Karpas-422 (cell line): ENCODE measurements around the gene BTBD18. TPM values are rescaled to one million over a fixed set of nuclear protein-coding genes. Genes with fewer than 3 reads are reported as not detected.

Experiments
- DNase-seq: peaks from one replicate; pipeline ENCODE4 v3.0.0-alpha.2; 2015
- H2AFZ ChIP-seq: fragments of 200-600 bp; sonication (generic); 2 replicates; pipeline ENCODE4 v1.6.1; 2014; ENCODE audit warnings: antibody characterized with exemption, low read length, mixed read lengths
- H3K27ac ChIP-seq: fragments of 200-600 bp; sonication (generic); 2 replicates; pipeline ENCODE4 v1.5.1; 2014; ENCODE audit warnings: mild to moderate bottlenecking, low read length, moderate library complexity
- H3K27me3 ChIP-seq: fragments of 200-600 bp; sonication (generic); 2 replicates; pipeline ENCODE4 v1.6.1; 2014; ENCODE audit warnings: low read length, mixed read lengths
- H3K36me3 ChIP-seq: fragments of 200-600 bp; sonication (generic); 2 replicates; pipeline ENCODE4 v1.6.1; 2014; ENCODE audit warnings: low read length, mixed read lengths; ENCODE audit not compliant: insufficient read depth
- H3K4me1 ChIP-seq: fragments of 200-600 bp; sonication (generic); 2 replicates; pipeline ENCODE4 v1.6.1; 2014; ENCODE audit warnings: mild to moderate bottlenecking, low read length, mixed read lengths
- H3K4me2 ChIP-seq: fragments of 200-600 bp; sonication (generic); 2 replicates; pipeline ENCODE4 v1.6.1; 2014; ENCODE audit warnings: low read length, low read depth, mild to moderate bottlenecking; ENCODE audit not compliant: poor library complexity, severe bottlenecking
- H3K4me3 ChIP-seq: fragments of 200-600 bp; sonication (generic); 2 replicates; pipeline ENCODE4 v1.5.1; 2014; ENCODE audit warnings: mild to moderate bottlenecking, antibody characterized with exemption, low read length, mixed read lengths
- H3K79me2 ChIP-seq: fragments of 200-600 bp; sonication (generic); 2 replicates; pipeline ENCODE4 v1.6.1; 2014; ENCODE audit warnings: mild to moderate bottlenecking, low read length, mixed read lengths
- H3K9ac ChIP-seq: fragments of 200-600 bp; sonication (generic); 2 replicates; pipeline ENCODE4 v1.6.0; 2014; ENCODE audit warnings: low read length
- H3K9me2 ChIP-seq: fragments of 200-600 bp; sonication (generic), shearing (Covaris generic); replicated peaks from 2 replicates; pipeline ENCODE4 v1.6.0; 2014; ENCODE audit warnings: mild to moderate bottlenecking, low read length, moderate library complexity; ENCODE audit not compliant: insufficient read depth
- H3K9me3 ChIP-seq: fragments of 300-700, 200-600 bp; sonication (generic); 2 replicates; pipeline ENCODE4 v1.6.1; 2014; ENCODE audit warnings: low read length, mixed read lengths
- H4K20me1 ChIP-seq: fragments of 200-600 bp; sonication (generic); 2 replicates; pipeline ENCODE4 v1.6.1; 2014; ENCODE audit warnings: mild to moderate bottlenecking, antibody characterized with exemption, low read length, low read depth; ENCODE audit not compliant: insufficient read depth
- total RNA-seq: library from RNA; depleted of rRNA; stranded (reverse); fragments of >200 nt; shearing (Covaris generic); gene quantifications from 2 replicates; pipeline ENCODE4 v1.2.3, GENCODE V29; 2014; ENCODE audit warnings: low replicate concordance

Gene BTBD18
- total RNA-seq, 1 experiment from 2014 or later, result not detected

DNA sequence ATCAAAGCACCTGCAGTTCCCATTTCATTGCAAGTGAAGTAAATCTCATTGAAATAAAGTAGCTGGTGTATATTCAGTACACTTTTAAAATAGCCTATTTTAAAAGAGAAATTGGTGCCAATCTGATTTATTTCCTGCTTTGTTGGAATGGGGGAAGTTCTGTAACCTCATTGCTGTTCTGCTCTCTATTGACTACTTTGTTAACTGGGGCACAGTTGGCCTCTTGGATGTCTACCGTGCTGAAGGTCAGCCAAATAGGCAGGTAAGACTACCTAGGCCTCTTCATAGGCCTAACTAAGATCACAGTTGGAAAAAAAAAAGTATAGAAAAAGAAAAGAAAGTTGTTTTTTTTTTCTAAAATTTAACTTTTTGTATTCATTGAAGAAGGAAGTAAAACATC, 19.2 kb upstream of the BTBD18 start:
- H3K36me3 ChIP-seq, result no peaks in the 10 kb centered on the region
- H3K4me1 ChIP-seq, result no peaks in the 10 kb centered on the region
- no peak overlapping the region for H3K9ac ChIP-seq
- H3K79me2 ChIP-seq, result no peaks in the 10 kb centered on the region
- DNase-seq, result no peak
- H3K4me3 ChIP-seq, result no peak overlapping the region
- H3K27me3 ChIP-seq, result no peaks in the 10 kb centered on the region
- no peaks in the 10 kb centered on the region for H3K9me2 ChIP-seq
- no peaks in the 10 kb centered on the region for H4K20me1 ChIP-seq
- no peak overlapping the region for H3K4me2 ChIP-seq
- H3K27ac ChIP-seq, result no peak overlapping the region
- no peak overlapping the region for H2AFZ ChIP-seq
- H3K9me3 ChIP-seq, result no peaks in the 10 kb centered on the region

DNA sequence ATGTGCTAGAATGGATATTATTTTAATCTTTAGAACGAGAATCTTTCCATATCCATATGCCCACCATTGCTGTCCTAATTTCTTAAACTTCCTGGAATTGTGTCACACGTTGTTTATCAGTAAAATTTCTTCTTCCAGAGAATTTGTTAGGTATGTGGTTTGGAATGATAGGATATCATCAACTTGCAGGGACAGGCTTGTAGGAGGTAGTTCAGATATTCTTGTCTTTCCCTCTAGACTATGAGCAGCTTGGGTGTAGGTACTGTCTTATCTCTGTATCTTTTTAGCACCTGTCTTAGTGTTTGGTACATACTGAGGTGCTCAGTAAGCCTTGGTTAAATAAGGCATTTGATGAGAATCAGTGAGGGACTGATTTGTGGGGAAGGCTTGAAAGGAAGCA, 13.4 kb upstream of the BTBD18 start:
- Histone ChIP-seq H3K36me3 (no peaks in the 10 kb centered on the region), H4K20me1 (no peaks in the 10 kb centered on the region), H3K9me2 (no peaks in the 10 kb centered on the region), H2AFZ (no peak overlapping the region), H3K4me1 (no peaks in the 10 kb centered on the region), H3K4me3 (no peak overlapping the region), H3K9me3 (no peaks in the 10 kb centered on the region), H3K79me2 (no peaks in the 10 kb centered on the region), H3K27ac (no peak overlapping the region), H3K9ac (no peak overlapping the region), H3K27me3 (no peaks in the 10 kb centered on the region), H3K4me2 (no peak overlapping the region)
- no peak for DNase-seq

DNA sequence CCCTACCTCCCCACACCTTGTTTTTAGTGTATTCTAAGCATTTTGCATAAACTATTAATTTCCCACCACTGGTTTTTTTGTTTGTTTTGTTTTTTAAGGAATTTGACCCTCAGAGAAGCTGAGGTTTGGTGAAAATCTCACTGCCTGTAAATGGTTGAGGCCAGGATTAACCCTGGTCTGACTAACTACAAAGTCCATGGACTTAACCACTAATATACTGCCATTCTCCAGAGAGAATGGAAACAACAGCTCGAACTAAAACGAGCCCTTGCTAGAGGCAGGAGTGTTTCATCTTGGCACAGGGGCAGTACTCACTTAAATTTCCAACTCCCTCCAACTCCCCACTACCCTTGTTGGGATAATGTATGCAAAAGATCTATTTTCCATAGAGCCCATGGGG, 12.9 kb upstream of the BTBD18 start:
- Histone ChIP-seq H3K79me2 (no peaks in the 10 kb centered on the region), H3K4me1 (no peaks in the 10 kb centered on the region), H3K27ac (no peak overlapping the region), H4K20me1 (no peaks in the 10 kb centered on the region), H2AFZ (no peak overlapping the region), H3K4me3 (no peak overlapping the region), H3K9me3 (no peaks in the 10 kb centered on the region), H3K36me3 (no peaks in the 10 kb centered on the region), H3K27me3 (no peaks in the 10 kb centered on the region), H3K9me2 (no peaks in the 10 kb centered on the region), H3K4me2 (no peak overlapping the region), H3K9ac (no peak overlapping the region)
- no peak for DNase-seq

DNA sequence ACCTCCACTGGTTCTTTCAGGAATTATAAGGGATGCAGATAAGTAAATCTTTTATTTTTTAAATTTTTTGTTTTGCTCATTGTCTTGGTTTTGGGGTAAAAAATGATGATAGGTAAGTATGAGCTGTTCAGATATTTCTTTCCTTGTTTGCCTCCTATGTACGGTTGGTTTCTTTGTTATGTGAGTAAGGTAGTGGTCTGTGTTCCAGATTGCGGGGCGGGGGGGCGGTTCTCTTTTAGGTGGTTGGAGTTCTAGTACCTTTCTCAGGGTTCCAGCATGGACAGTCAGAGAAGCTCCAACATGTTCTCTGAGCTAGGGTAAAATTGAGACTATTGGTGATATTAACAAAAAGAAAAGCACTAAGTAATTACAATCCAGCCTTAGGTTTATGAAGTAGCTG, 12.4 kb upstream of the BTBD18 start:
- no peak overlapping the region for H3K27ac ChIP-seq
- H3K27me3 ChIP-seq, result no peaks in the 10 kb centered on the region
- no peaks in the 10 kb centered on the region for H3K36me3 ChIP-seq
- no peak overlapping the region for H3K4me3 ChIP-seq
- no peaks in the 10 kb centered on the region for H3K9me3 ChIP-seq
- DNase-seq, result no peak
- H3K9me2 ChIP-seq, result no peaks in the 10 kb centered on the region
- no peak overlapping the region for H3K9ac ChIP-seq
- no peaks in the 10 kb centered on the region for H4K20me1 ChIP-seq
- H2AFZ ChIP-seq, result no peak overlapping the region
- no peak overlapping the region for H3K4me2 ChIP-seq
- no peaks in the 10 kb centered on the region for H3K4me1 ChIP-seq
- no peaks in the 10 kb centered on the region for H3K79me2 ChIP-seq

DNA sequence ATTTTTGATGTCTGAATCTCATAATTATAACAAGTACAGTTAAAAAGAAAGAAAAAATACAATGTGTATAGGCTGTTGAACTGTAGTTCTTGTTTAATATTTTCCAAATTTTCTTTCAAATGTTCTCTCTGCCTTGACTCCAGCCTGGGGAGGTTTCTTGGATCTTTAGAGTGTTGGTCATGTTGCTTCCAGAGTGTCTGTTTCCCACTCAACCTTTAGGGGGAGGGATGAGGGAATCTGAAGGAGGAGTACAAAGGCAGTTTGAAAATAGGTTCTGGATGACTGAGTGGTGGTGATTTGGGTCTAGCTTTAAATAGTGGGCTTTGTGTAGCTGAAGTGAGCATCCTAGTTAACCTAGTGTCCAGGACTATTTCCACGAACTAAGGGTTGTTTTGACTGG, 11.9 kb upstream of the BTBD18 start:
- Histone ChIP-seq H3K4me1 (no peaks in the 10 kb centered on the region), H3K27ac (no peak overlapping the region), H3K9me2 (no peaks in the 10 kb centered on the region), H3K36me3 (no peaks in the 10 kb centered on the region), H2AFZ (no peak overlapping the region), H3K27me3 (no peaks in the 10 kb centered on the region), H4K20me1 (no peaks in the 10 kb centered on the region), H3K9me3 (no peaks in the 10 kb centered on the region), H3K4me2 (no peak overlapping the region), H3K79me2 (no peaks in the 10 kb centered on the region), H3K9ac (no peak overlapping the region), H3K4me3 (no peak overlapping the region)
- no peak for DNase-seq

DNA sequence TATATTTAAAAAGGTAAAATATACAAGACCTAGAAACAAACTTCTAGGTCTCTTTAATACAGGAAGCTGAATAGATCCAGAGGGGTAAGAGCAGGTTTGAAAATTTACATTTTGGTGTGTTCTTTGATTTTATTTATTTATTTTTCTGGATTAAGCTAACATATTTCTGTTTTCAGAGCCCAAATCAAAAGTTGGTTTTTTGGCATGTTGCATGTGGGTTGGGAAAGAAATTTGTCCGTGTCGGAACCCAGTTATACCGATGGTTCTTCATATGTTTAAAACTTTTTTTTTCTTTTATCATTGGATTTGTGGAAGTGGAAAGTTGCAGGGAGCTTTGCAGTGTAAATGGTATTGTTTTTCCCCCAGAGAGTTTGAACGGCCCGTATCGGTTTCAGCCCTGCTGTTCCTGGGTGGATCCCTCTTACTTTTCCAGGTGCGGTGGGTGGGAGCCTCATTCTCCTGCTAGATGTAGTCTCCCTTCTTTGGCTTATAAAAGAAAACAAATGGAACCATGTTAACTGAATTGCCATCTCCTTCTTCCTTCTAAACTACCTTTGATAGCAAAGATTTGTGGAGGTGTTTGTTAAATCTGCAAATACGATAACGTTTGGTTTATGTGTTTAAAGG, 10.7 kb upstream of the BTBD18 start:
- no peak for DNase-seq
- H3K9me3 ChIP-seq, result no peaks in the 10 kb centered on the region
- H3K4me1 ChIP-seq, result no peaks in the 10 kb centered on the region
- H2AFZ ChIP-seq, result no peak overlapping the region
- H3K79me2 ChIP-seq, result no peaks in the 10 kb centered on the region
- no peaks in the 10 kb centered on the region for H4K20me1 ChIP-seq
- H3K9me2 ChIP-seq, result no peaks in the 10 kb centered on the region
- no peaks in the 10 kb centered on the region for H3K36me3 ChIP-seq
- H3K4me2 ChIP-seq, result peak overlapping the region; percentile 41
- no peak overlapping the region for H3K9ac ChIP-seq
- no peaks in the 10 kb centered on the region for H3K27me3 ChIP-seq
- H3K4me3 ChIP-seq, result no peak overlapping the region
- H3K27ac ChIP-seq, result no peak overlapping the region

DNA sequence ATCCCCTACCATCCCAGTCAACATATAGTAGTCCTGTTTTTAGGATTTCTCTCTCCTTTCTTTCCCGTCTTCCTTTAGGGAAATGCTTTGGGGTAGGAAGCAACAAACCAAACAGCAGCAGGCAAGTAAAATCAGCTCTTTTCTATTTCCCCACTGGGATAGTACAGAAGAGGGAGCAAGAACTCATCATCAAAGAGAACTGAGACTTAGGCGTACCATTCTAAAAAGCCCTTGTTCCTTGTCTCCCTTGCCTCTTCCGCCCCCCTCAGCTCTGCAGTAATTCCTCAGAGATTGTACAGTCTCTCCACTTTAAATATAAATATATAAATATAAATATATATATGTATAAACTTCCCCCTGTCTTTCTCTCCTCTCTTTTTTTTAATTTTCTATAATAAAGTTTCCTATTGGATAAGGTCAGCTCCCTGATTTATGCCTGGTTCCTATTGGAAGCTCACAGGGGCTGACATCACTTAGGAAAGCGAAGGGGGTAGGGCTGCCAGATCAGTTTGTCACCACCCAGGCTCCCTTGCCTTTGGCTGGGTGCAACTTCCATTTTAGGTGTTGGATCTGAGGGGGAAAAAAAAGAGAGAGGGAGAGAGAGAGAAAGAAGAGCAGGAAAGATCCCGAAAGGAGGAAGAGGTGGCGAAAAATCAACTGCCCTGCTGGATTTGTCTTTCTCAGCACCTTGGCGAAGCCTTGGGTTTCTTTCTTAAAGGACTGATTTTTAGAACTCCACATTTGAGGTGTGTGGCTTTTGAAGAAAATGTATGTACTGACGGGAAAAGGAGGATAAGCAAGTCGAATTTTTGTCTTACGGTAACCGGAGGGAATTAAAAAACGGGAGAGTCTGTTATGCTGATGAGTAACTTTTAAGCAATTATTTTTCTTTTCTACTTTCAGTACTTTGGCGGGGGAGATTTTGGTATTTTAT, 9.9 kb upstream of the BTBD18 start, which contains the start of gene CTNND1:
Gene CTNND1, plus strand, starts transcription at position 502 of the 934 bp plus-strand sequence. CDS start 29,677 bp downstream, outside the sequence.
- Histone ChIP-seq H3K79me2 (no peaks in the 10 kb centered on the region), H3K9ac (no peak within 1 kb of the TSS), H3K4me2 (peak within 1 kb of the TSS; percentile 41), H3K36me3 (no peaks in the 10 kb centered on the region), H3K9me2 (no peaks in the 10 kb centered on the region), H3K9me3 (no peaks in the 10 kb centered on the region), H3K4me1 (no peaks in the 10 kb centered on the region), H3K27ac (no peak within 1 kb of the TSS), H4K20me1 (no peaks in the 10 kb centered on the region), H3K27me3 (no peaks in the 10 kb centered on the region), H2AFZ (no peak within 1 kb of the TSS), H3K4me3 (no peak within 1 kb of the TSS)
- no peak for DNase-seq

DNA sequence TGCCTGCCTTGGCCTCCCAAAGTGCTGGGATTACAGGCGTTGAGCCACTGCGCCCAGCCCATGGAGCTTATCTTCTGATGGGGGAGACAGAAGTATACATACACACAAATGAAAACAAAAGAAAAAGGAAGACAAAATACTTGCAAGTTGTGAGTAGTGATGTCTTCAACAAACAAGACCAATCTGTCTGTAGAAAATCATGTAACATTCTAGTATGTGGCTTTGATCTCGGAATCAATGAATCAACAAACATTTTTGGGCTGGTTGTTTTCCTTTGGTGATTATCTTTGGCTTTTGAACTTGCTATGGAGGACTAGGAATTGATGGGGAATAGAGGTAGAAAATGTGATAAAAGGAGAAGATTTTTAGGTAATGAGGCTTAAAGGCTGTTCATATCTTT, 6.6 kb upstream of the BTBD18 start:
- Histone ChIP-seq H3K9me3 (no peaks in the 10 kb centered on the region), H3K9ac (no peak overlapping the region), H3K4me2 (no peak overlapping the region), H2AFZ (no peak overlapping the region), H3K79me2 (no peaks in the 10 kb centered on the region), H3K27ac (no peak overlapping the region), H3K27me3 (no peaks in the 10 kb centered on the region), H3K36me3 (no peaks in the 10 kb centered on the region), H3K4me3 (no peak overlapping the region), H3K4me1 (no peaks in the 10 kb centered on the region), H4K20me1 (no peaks in the 10 kb centered on the region), H3K9me2 (no peaks in the 10 kb centered on the region)
- DNase-seq, result no peak
